Activated T-cell treated with anti-CD3 and anti-CD28 coated beads, Interleukin-2, amount 50 U/mL, for 24 hours (primary cell): ENCODE results near the gene MACROH2A1.

ENCODE experiments used
- DNase-seq: peaks from one replicate; pipeline ENCODE4 v3.0.0-alpha.2; 2020
- H3K27ac Mint-ChIP-seq: 2 replicates; pipeline ENCODE4 v1.8.0; 2020; ENCODE audit warnings: mild to moderate bottlenecking, mixed read lengths
- H3K27me3 Mint-ChIP-seq: 2 replicates; pipeline ENCODE4 v1.8.0; 2020; ENCODE audit warnings: mixed read lengths
- H3K36me3 Mint-ChIP-seq: 2 replicates; pipeline ENCODE4 v1.8.0; 2020; ENCODE audit warnings: low read depth, mixed read lengths
- H3K4me1 Mint-ChIP-seq: 2 replicates; pipeline ENCODE4 v1.8.0; 2020; ENCODE audit warnings: low read depth, mixed read lengths
- H3K4me3 Mint-ChIP-seq: 2 replicates; pipeline ENCODE4 v1.8.0; 2020; ENCODE audit warnings: mild to moderate bottlenecking, moderate library complexity, mixed read lengths
- H3K9me3 Mint-ChIP-seq: 2 replicates; pipeline ENCODE4 v1.8.0; 2020; ENCODE audit warnings: mixed read lengths

The MACROH2A1 gene

DNA sequence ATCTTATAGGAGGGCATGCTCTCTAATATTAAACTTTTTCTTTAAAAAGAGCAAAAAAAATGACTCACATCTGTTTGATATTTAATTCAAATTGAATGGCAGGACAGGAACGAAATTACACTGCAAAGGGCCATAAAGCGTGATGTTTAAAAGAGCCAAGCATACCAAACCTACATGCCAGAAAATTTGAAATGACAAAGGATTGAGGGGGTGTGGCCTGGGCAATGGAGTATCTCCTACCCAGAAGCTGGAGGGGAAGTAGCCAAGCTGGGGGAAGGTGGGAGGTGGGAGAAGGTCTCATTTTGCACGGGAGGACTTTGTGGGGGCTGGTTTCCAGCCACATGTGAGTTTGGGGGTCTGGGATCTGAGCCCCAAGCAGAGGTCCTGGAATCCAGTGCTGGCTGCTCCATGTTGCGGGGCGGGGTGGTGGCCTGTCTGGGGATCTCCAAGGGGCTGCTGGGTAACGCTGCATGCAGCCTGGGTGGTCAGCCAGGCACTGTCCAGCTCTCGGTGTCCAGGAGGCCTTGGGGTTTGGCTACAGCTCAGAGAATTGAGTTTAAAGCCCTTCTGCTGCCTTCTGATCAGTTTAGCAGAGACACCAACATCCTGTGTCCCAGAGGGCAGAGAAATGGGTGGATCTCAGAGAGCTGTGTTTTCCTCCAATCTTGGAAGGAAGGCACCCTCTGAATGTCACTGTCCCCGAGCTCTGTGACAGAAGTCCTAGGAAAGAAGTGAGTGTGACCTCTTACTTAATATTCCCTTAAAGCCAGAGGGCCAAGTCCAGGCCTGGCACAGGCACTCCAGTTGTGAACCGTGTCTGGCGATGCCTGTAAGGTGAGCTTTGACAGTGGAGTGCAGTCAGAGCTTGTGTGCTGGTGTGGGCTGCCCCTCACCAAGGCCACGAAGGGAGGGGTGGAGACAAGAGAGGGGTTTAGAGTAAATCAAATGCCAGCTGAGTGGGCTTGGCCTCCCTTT lies 40.5 kb upstream of the MACROH2A1 start:
- DNase-seq = no peak
- Mint-ChIP-seq H3K27me3 (peaks cover 26% of the 10 kb centered on the region), H3K36me3 (no peaks in the 10 kb centered on the region), H3K4me1 (no peaks in the 10 kb centered on the region), H3K4me3 (no peak overlapping the region), H3K27ac (no peak overlapping the region), H3K9me3 (no peaks in the 10 kb centered on the region)

DNA sequence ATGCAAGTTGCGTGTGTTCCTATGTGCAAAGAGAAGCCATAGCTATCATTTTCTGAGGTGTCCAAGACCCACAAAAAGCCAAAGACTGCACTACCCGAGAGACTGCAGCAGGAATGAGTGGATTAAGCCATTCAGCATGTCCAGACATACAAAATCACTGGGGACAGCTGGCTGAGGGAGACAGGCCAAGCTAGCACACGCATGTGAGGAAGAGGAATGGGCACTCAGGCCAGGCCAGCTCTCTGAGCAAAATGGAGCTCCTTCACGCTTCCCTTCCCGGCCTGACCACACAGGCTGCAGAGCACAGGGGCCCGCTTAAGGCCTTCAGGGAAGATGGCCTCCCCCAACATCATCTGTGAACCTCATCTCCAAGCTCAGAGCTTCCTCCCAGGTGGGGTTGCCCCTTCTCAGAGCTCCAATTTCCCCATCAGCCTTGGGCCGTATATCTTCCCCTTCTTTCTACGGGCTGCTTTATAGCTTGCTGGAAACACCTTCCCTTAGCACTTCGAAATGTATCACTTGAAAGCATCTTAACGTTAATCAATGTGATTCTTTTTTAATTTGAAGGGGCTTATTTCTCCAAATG lies 39.7 kb upstream of the MACROH2A1 start:
- no peaks in the 10 kb centered on the region for H3K9me3 Mint-ChIP-seq
- H3K27ac Mint-ChIP-seq = no peak overlapping the region
- no peak overlapping the region for H3K4me3 Mint-ChIP-seq
- no peak for DNase-seq
- H3K4me1 Mint-ChIP-seq = no peaks in the 10 kb centered on the region
- peaks cover 23% of the 10 kb centered on the region for H3K27me3 Mint-ChIP-seq
- H3K36me3 Mint-ChIP-seq = no peaks in the 10 kb centered on the region

- Mint-ChIP-seq H3K4me1 (no peaks in the 10 kb centered on the region), H3K9me3 (no peaks in the 10 kb centered on the region), H3K27me3 (peaks cover 23% of the 10 kb centered on the region), H3K4me3 (no peak overlapping the region), H3K27ac (no peak overlapping the region), H3K36me3 (no peaks in the 10 kb centered on the region)
- DNase-seq = no peak
Observed at GRCh38 chr5:135437796-135438560, 38.9 kb upstream of the MACROH2A1 start.

- H3K9me3 Mint-ChIP-seq = no peaks in the 10 kb centered on the region
- DNase-seq = no peak
- H3K4me1 Mint-ChIP-seq = no peaks in the 10 kb centered on the region
- H3K27me3 Mint-ChIP-seq = peaks cover 23% of the 10 kb centered on the region
- no peaks in the 10 kb centered on the region for H3K36me3 Mint-ChIP-seq
- no peak overlapping the region for H3K27ac Mint-ChIP-seq
- no peak overlapping the region for H3K4me3 Mint-ChIP-seq
Observed at GRCh38 chr5:135437422-135437795, 38.4 kb upstream of the MACROH2A1 start.

DNA sequence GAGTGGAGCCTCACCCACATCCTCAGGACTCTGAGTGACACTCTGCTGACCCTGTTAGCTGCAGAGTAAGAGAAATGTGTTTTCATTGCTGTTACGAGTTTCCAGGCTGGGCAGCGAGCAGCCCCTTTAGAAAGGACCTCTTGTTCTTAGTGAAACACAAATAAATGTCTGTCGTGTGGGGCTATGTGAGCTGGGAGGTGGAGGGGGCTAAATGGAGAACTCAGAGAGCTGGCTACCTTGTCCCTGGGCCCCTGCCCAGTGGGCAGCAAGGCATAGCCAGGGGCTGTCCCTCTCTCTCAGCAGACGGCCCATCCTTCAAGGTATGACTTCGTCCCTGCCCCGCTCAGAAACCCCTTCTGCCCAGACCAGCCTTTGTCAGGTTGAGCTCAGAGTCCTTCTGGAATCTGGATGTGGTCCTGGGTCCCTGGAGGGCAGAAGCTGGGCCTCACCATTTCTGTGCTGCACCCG lies 38.0 kb upstream of the MACROH2A1 start:
- no peak for DNase-seq
- Mint-ChIP-seq H3K27me3 (peaks cover 23% of the 10 kb centered on the region), H3K4me1 (no peaks in the 10 kb centered on the region), H3K9me3 (no peaks in the 10 kb centered on the region), H3K36me3 (no peaks in the 10 kb centered on the region), H3K27ac (no peak overlapping the region), H3K4me3 (no peak overlapping the region)

DNA sequence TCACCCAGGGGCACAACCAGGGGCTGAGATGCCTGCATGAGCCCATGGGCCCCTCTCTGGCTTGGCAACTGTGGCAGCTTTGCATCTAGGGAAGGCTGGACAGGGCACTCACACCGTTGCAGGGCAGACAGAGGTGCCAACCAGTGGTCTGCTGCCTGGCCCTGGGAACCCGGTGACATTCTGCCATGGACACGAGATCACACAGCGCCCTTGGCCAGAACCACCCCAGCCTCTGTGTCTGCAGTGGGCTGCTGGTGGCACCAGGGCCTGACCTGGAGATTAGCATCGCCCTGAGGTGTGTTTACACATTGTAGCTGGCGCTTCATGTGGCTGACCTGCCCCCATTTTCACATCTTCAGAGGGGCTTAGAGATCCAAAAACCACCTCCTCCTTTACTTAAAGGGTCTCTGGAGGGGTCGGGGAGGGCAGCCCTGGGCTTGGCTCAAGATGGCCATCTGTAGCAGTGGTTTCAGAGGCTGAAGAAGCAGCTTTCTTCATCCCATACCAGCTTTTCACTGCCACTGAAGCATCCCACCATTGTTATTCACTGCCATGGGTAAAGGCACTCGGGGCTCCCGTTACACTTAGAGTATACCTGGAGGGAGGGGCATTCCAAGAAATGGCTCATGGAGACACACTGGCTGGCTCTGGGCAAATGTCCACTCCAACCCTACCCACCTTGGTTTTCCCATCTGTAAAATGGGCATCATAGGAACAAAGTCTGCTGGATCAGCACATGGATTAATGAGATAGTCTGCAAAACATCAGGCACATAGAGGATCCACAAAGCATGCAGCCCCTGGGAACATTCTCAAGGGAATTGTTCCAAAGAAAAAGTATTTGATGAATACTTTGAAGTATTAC lies 36.7 kb upstream of the MACROH2A1 start:
- peaks cover 23% of the 10 kb centered on the region for H3K27me3 Mint-ChIP-seq
- H3K9me3 Mint-ChIP-seq = no peaks in the 10 kb centered on the region
- DNase-seq = no peak
- H3K4me3 Mint-ChIP-seq = no peak overlapping the region
- H3K36me3 Mint-ChIP-seq = no peaks in the 10 kb centered on the region
- H3K4me1 Mint-ChIP-seq = no peaks in the 10 kb centered on the region
- H3K27ac Mint-ChIP-seq = no peak overlapping the region

- Mint-ChIP-seq H3K27ac (no peak overlapping the region), H3K27me3 (peaks cover 23% of the 10 kb centered on the region), H3K36me3 (no peaks in the 10 kb centered on the region), H3K4me3 (no peak overlapping the region), H3K9me3 (no peaks in the 10 kb centered on the region), H3K4me1 (no peaks in the 10 kb centered on the region)
- DNase-seq = no peak
Observed at GRCh38 chr5:135434591-135435466, 35.8 kb upstream of the MACROH2A1 start.

DNA sequence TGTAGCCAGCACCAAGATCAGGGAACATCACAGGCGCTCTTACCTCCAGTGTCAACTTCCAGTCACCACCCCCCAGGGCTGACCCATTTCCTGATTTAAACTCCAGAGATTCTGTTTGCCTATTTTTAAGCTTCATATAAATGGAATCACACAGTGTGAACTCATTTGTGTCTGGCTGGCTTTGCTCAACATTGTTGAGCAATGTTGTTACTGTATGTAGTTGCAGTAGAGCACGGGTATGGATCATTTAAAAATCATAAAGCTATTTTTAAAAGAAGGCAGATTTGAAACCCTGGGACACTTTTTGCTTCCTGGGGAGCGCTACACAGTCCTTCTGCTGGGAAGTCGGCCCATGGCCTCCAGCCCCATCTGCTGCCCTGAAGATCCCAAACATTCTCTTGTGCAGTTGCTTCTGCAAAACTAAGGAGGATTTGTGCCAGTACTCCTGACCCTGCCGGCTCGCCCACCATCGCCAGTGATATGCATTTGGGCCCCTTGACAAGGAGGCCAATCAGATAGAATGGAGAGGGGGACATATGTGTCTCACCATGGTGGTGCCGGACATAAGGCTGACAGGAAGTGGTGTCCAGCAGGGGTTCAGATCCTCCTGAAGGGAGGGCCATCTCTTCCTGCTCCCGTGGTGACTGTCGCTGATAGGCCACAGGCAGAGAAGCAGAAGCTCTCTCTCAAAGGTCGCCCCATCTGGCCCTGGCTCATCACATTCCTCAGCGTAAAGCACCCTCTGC lies 34.8 kb upstream of the MACROH2A1 start:
- DNase-seq = no peak
- Mint-ChIP-seq H3K4me3 (no peak overlapping the region), H3K4me1 (no peaks in the 10 kb centered on the region), H3K36me3 (no peaks in the 10 kb centered on the region), H3K27me3 (peaks cover 23% of the 10 kb centered on the region), H3K27ac (no peak overlapping the region), H3K9me3 (no peaks in the 10 kb centered on the region)

- DNase-seq = no peak
- H3K27ac Mint-ChIP-seq = no peak overlapping the region
- no peaks in the 10 kb centered on the region for H3K4me1 Mint-ChIP-seq
- H3K36me3 Mint-ChIP-seq = no peaks in the 10 kb centered on the region
- H3K27me3 Mint-ChIP-seq = peaks cover 24% of the 10 kb centered on the region
- H3K4me3 Mint-ChIP-seq = no peak overlapping the region
- peaks cover 5% of the 10 kb centered on the region for H3K9me3 Mint-ChIP-seq
Observed at GRCh38 chr5:135432113-135432512, 33.1 kb upstream of the MACROH2A1 start.

GRCh38 chr5:135430135-135430437 lies 31.1 kb upstream of the MACROH2A1 start:
- H3K36me3 Mint-ChIP-seq = no peaks in the 10 kb centered on the region
- DNase-seq = no peak
- H3K9me3 Mint-ChIP-seq = peaks cover 5% of the 10 kb centered on the region
- no peak overlapping the region for H3K4me3 Mint-ChIP-seq
- H3K4me1 Mint-ChIP-seq = peaks cover 5% of the 10 kb centered on the region
- no peak overlapping the region for H3K27ac Mint-ChIP-seq
- peaks cover 9% of the 10 kb centered on the region for H3K27me3 Mint-ChIP-seq

GRCh38 chr5:135429301-135430134 lies 30.5 kb upstream of the MACROH2A1 start:
- Mint-ChIP-seq H3K27ac (no peak overlapping the region), H3K36me3 (no peaks in the 10 kb centered on the region), H3K4me1 (peaks cover 5% of the 10 kb centered on the region), H3K9me3 (peaks cover 5% of the 10 kb centered on the region), H3K4me3 (no peak overlapping the region), H3K27me3 (peaks cover 9% of the 10 kb centered on the region)
- DNase-seq = no peak

DNA sequence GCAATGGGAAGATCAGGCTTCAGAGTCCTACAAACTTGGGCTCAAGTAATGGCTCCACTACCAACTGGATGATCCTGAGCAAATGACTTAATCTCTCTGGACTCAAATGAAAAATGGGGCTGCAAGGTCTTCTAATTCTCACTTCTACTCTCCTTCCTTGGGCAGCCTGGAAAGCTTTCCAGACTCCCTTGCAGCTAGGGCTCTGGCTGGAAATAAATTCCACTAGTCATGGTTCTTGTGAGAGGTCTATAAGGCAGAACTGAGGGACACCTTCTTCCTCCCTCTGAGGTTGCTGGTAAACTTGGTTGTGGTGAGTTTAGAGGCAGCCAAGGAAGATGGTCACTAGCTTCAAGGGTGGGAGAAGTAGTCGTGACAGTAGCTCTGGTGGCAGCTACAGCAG lies 29.6 kb upstream of the MACROH2A1 start:
- no peak for DNase-seq
- H3K36me3 Mint-ChIP-seq = no peaks in the 10 kb centered on the region
- H3K27ac Mint-ChIP-seq = no peak overlapping the region
- H3K4me1 Mint-ChIP-seq = peaks cover 5% of the 10 kb centered on the region
- H3K9me3 Mint-ChIP-seq = peaks cover 5% of the 10 kb centered on the region
- peaks cover 13% of the 10 kb centered on the region for H3K27me3 Mint-ChIP-seq
- no peak overlapping the region for H3K4me3 Mint-ChIP-seq
